ENCODE data around the gene PADI1.
A peak's percentile ranks its signal among the peaks of the same experiment; 100 is the strongest.

Gene PADI1

DNA sequence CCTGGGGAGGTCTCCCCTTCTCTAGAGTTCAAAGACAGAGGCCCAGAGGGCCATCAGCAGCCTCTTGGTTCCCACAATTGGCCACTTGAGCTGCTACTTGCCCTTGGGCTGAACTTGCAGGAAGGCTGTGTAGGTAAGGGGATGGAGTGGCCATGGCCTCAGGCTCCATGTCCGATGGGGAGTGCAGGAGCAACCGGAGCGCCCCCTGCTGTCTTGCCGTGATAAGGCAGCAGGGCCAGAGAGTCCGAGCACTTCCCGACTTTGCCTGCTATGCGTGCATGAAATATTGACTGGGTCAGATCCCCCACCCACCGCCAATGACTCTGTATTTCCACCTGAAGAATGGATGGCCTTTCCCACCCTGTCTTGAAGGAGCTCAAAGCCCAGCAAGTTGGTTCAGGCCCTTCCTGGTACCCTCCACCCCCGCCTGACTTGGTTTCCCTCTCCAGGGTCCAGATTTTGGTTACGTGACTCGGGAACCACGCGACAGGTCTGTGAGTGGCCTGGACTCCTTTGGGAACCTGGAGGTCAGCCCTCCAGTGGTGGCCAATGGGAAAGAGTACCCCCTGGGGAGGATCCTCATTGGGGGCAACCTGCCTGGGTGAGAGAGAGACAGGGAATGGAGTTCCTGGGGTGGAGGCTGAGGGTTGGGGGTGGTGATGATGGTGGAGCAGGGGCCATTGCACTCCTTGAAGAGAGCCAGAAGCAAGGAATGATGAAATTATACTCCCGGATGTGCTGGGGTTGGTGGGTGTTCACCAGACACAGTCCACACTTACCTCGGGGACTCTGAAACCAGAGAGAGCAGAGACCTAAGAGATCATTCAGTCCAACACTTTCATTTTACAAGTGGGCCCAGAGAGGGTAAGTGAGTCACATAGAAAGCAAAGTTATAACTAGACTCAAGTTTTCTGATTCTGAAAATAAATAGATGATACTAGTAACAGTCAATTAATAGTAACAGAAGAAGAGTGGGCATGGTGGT is 69.5 kb downstream of the PADI1 start:
- DNase-seq: no peak

DNA sequence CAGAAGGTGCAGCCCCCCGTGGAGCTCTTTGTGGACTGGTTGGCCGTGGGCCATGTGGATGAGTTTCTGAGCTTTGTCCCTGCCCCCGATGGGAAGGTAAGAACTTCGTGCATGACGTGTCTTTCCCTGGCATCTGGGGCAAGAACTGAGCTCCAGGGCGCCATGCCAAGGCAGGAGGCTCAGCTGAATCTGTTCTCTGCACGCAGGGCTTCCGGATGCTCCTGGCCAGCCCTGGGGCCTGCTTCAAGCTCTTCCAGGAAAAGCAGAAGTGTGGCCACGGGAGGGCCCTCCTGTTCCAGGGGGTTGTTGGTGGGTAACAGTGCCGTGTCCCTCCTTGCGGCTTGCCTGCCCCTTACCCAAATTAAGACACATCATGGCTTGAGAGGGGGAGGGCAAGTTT is 71.6 kb downstream of the PADI1 start:
- peak; percentile 26 for DNase-seq

DNA sequence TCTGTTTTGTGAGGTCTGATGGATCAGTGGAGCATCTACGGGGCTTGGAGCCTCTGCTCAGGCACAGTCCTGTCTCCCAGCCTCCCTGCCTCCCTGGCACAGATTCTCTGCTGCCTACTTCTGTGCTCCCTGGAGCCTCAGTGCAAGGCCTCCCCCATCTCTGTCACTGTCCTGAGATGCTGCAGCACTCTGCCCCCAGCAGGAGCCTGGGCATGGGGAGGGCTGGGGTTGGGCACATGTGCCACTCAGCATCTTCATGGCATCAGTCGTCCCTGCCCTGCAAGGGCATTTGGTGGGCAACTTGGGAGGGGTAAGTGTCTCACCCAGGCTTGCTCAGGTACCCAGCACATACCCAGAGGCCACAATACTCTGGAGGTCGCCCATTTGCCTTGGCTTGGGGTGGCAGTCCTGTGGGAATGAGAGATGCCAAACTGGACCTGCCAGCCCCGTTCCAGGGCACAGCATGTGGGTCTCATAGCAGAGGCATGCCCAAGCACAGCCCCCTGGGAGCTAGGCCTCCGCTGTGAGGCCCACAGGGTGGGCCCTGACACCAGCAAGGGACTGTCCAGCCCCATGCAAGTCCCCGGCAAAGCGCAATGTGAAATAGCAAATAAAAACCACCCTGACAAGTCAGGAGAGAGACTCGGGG is 72.7 kb downstream of the PADI1 start:
- DNase-seq: no peak

- no peak for DNase-seq
Observed at GRCh38 chr1:17278996-17279830, 74.3 kb downstream of the PADI1 start.

DNA sequence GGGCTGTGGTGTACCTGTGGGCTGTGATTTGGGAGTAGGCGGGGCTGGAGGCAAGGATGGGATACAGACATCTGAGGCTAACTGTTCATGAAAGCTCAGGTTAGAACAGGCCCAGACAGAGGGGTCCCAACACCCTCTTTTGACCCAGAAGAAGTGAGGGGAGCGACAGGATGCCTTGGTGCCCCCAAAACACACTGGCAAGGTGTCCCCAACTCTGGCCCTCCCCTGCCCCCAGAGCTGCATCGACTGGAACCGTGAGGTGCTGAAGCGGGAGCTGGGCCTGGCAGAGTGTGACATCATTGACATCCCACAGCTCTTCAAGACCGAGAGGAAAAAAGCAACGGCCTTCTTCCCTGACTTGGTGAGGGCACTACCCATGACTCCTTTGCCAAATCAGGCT is 75.5 kb downstream of the PADI1 start:
- no peak for DNase-seq

DNA sequence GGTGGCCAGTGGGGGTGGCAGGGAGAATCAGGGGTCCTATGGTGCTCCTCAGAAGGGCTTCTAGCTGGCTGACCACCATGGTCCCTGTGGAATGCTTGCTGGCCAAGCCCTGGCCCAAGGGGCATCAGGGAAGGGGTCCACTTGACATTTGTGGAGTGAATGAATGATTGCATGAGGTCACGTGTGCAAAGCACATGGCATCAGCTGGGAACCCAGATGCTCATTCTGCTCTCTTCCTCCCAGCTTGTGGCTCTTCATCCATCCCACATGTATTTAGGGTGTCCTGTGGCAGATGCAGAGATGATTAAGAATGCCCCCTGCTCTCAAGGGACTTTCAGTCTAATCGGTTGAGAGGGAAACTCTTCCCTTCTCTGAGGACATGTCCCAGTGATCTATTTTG is 76.0 kb downstream of the PADI1 start:
- no peak for DNase-seq

DNA sequence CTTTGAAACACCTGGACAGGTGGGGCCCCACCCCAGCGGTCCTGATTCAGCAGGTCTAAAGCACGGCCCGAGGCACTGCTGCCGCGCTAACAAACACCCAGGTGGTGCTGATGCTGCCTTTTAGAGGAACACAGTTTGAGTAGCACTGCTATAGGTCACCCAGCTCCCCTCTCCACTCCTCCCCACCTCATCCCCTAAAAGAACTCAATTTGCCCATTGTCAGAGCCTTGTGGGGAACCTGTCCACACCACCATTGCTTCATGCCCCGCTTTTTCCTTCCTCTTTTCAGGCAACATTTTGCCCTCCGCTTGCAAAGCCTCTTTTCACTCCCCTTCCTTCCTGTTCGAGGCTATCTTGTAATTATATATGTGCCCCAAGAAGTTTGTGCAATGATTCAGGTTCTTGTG is 76.8 kb downstream of the PADI1 start:
- no peak for DNase-seq

- DNase-seq: no peak
Observed at GRCh38 chr1:17282836-17283235, 77.9 kb downstream of the PADI1 start.

- no peak for DNase-seq
Observed at GRCh38 chr1:17286646-17287045, 81.7 kb downstream of the PADI1 start.

DNA sequence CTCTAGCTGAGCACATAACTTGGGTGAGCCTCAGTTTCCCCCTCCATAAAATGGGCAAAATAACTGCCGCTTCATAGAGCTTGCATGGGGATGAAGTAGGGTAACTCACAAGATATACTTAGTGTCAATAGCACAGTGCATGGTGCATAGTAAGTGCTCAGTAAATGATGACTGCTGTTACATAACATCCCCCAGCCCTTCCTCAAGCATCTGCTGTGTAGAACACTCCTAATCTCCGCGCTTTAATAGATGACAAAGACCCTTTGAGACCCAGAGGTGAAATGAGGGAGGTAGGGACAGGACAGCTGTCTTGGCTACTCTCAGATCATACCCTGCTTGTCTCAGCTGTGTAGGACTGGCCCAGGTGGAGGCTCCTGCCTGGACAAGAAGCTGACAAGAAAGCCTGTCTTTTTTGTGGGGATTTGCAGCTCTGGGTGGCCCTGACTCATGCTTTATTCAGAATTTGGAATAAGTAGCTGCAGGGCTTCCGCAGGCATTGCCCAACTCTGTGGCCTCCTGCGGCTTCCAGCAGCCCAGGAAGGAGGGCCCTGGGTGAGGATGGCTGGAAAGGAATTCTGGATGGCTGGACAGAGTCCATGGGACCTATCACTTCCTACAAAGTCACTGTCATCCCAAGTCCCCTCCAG is 82.3 kb downstream of the PADI1 start:
- no peak for DNase-seq

DNA sequence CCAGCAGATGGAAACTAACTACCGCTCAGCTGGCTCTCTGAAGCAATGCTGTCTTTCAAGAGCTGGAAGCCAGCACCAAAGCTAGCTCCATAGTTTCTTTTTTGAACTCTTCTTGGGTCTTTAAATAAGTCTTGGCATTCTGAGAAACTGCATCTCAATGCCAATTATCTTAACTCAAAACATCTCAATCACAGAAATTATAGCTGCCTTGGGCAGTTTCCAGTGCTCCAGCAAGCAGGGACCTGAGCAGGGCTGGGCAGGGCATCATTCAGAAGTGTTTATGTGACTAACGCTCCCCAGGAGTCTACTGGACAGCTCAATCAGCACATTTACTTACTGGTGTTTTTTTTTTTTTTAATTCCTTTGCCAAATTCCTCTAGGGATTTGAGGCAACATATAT is 84.8 kb downstream of the PADI1 start:
- DNase-seq: no peak

DNA sequence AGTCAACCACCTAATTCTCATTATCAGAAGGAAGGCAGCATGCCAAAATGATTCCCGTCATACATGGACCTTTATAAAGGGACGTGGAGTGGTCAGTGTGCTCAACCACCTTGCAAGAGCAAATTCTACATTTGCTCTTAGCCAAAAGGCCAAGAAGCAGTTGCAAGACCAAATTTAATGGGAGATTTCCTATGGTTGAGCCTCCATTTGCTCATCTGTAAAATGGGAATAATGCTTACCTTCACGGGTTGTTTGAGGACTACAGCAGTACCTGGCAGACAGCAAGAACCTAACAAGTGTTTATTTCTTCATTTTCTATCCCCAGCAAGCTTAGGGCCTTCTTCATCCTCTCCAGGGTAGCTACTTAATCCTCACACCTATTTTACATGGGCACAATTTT is 85.6 kb downstream of the PADI1 start:
- DNase-seq: no peak

- DNase-seq: no peak
Observed at GRCh38 chr1:17292299-17293160, 87.6 kb downstream of the PADI1 start.

DNA sequence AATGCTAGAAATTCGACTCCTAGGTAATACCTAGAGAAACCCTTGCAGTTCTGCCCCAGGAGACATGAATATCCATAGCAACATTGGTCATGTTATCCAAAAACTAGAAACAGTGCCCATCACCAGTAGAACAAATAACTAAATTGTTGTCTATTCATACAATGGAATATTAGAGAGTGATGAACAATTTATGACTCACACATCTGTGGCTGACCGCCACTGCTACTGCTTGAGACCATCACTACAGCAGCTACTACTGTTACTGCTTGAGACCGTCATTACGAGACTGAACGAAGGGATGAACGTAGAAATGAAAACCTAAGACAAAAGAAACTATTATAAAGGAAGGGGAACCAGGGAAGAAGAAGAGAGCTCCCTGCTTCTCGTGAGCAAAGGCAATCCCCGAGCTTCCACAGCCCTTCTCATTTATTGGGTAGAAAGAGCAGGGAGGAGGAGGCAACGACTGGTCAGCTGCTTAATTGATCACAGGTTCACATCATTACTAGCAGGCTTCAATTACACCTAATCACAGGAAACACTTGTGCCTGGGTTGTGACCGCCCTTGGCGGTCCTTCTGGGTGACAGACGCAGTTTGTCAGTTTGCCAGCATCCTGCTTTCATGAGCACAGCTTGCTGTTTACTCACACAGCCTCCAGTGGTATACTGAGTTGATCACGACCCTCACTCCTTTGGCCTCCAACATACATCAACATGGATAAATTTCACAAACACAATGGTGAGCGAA is 88.9 kb downstream of the PADI1 start:
- DNase-seq: no peak

- DNase-seq: no peak
Observed at GRCh38 chr1:17295292-17295691, 90.4 kb downstream of the PADI1 start.
